IgD-negative memory B cell (primary cell): ENCODE results near the gene NEURL2. TPM values are rescaled to one million over a fixed set of nuclear protein-coding genes. Genes with fewer than 3 reads are reported as not detected.

Experiments
- H3K27ac Mint-ChIP-seq, 3 donors: one replicate each; pipeline ENCODE4 v1.8.0; 2020 to 2022; ENCODE audit warnings: mild to moderate bottlenecking in 3 of 3, mixed read lengths in 3 of 3, moderate library complexity in 1 of 3
- H3K27me3 Mint-ChIP-seq: one replicate; pipeline ENCODE4 v1.8.0; 2021; ENCODE audit warnings: mixed read lengths
- H3K36me3 Mint-ChIP-seq: one replicate; pipeline ENCODE4 v1.8.0; 2020; ENCODE audit warnings: mild to moderate bottlenecking, mixed read lengths
- H3K4me1 Mint-ChIP-seq, 3 donors: one replicate each; pipeline ENCODE4 v1.8.0; 2020 to 2022; ENCODE audit warnings: mixed read lengths in 3 of 3, mild to moderate bottlenecking in 1 of 3
- H3K4me3 Mint-ChIP-seq, 4 donors: one replicate each; pipeline ENCODE4 v1.8.0; 2020 to 2022; ENCODE audit warnings: mild to moderate bottlenecking in 4 of 4, mixed read lengths in 4 of 4, moderate library complexity in 3 of 4
- H3K9me3 Mint-ChIP-seq, 3 donors: one replicate each; pipeline ENCODE4 v1.8.0; 2020 to 2021; ENCODE audit warnings: mixed read lengths in 3 of 3, mild to moderate bottlenecking in 1 of 3
- polyA plus RNA-seq: library from polyadenylated mRNA; unstranded; fragments of 300-500 nt; fragmentation: Illumina TruSeq; gene quantifications from one replicate; pipeline ENCODE4 v1.2.3, GENCODE V29; 2021

Gene NEURL2
- polyA plus RNA-seq, 1 donor from 2014 or later: 1.6 TPM

DNA sequence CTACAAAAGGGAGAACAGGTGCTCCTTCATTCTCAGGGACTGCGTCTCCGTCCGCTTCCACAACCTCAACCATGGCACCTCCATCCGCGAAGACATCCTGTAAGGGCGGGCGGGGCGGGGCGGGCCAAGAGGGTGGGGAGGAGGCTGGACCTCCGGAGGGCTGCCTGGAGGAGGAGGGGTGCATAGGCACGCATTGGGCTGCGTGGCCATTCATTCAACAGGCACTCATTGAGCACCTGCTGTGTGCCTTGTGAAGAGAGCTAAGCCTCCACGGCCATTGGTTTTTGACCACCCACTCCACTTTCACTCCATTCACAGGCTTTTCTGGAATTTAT lies 33.2 kb downstream of the NEURL2 start:
- peaks cover 17 to 31% (median 29%) of the 10 kb centered on the region in 3 donors for H3K4me1 Mint-ChIP-seq
- peaks cover 6% of the 10 kb centered on the region for H3K36me3 Mint-ChIP-seq
- peak overlapping the region; percentile 92 to 98 (median 94) for H3K4me3 Mint-ChIP-seq
- H3K9me3 Mint-ChIP-seq: no peaks in the 10 kb centered on the region
- peak overlapping the region; percentile 79 to 94 (median 93) for H3K27ac Mint-ChIP-seq
- H3K27me3 Mint-ChIP-seq: no peaks in the 10 kb centered on the region

DNA sequence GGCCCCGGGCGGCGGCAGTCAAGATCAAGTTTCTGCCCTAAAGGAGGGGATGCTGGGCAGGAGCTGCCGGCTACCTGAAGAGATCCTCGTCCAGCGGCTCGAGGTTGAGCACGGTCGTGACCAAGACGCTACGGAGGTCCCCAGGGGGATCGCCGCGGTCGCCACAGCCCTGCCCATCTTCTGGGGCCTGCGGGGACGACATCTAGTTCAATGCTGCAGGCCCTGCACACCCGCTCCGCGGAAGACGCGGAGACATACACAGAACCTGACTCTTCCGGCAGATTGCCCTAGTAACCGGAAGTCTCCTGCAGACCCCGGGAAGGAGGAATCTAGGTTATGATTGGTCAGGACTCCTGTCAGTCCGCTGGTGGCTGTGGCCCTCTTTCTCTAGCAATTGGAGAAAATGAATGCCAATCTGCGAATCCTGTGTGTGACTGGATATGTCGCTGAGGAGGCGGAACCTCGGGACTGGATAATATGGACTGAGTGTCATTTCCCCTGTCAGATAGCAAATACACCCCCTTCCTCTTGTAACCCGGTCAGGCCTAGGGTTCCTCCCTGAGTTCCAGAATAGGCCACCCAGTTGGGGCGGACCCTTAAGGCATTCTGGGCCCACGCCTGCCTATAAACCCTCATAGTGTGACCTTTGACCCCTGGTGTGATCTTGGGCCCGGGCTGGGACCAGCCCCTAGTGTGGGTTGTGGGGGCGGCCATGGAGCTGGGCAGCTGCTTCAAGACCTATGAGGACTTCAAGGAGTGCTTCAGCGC lies 33.7 kb downstream of the NEURL2 start, which contains the start of the genes ACOT8 and ZSWIM3:
Gene ACOT8, minus strand, starts transcription at position 279 of the 768 bp plus-strand sequence. Its CDS starts 77 bp downstream, at position 202.
Gene ZSWIM3, plus strand, starts transcription at position 501 of the 768 bp plus-strand sequence. Its CDS starts 212 bp downstream, at position 713.
- peaks cover 17 to 31% (median 29%) of the 10 kb centered on the region in 3 donors for H3K4me1 Mint-ChIP-seq
- peak within 1 kb of the TSS; percentile 79 to 94 (median 93) for H3K27ac Mint-ChIP-seq
- H3K9me3 Mint-ChIP-seq: no peaks in the 10 kb centered on the region
- H3K4me3 Mint-ChIP-seq: peak within 1 kb of the TSS; percentile 92 to 98 (median 94)
- H3K36me3 Mint-ChIP-seq: peaks cover 6% of the 10 kb centered on the region
- H3K27me3 Mint-ChIP-seq: no peaks in the 10 kb centered on the region

DNA sequence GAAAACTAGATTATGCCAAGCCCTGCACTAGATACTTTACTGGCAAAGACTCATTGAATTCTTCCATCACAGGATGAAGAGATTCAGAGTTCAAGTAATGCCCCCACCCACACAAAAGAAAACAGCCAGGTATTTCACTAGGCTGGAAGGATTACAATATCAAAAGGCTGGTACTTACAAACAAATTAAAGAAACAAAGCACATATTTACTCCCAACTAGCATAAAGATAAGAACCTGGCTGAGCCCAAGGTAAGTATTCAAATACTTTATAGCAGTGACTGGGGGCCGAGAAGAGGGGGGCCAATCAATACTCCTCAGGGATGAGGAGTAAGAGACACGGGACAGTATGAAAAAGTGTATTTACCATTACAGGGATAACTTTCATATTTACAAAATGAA lies 37.5 kb downstream of the NEURL2 start:
- H3K4me1 Mint-ChIP-seq: peaks cover 17 to 23% (median 20%) of the 10 kb centered on the region in 3 donors
- H3K27ac Mint-ChIP-seq: no peak overlapping the region
- H3K27me3 Mint-ChIP-seq: no peaks in the 10 kb centered on the region
- peaks cover 1% of the 10 kb centered on the region for H3K36me3 Mint-ChIP-seq
- peak overlapping the region in 1 of 4 donors; percentile 48 for H3K4me3 Mint-ChIP-seq
- H3K9me3 Mint-ChIP-seq: no peaks in the 10 kb centered on the region

DNA sequence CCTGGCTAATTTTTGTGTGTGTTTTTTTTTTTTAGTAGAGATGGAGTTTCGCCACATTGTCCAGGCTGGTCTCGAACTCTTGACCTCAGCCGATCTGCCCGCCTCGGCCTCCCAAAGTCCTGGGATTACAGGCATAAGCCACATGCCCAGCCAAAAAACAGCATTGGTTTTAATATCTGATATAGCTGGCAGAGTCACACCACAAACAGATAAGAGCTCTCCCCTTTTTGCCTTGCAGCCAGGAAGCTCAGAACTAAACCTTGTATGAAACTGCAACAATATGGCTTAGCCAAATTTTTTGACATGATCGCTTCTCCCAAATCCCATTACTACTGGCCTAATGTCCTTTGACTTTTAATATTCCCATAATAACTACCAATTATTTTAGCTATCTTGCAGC lies 38.7 kb downstream of the NEURL2 start:
- peaks cover 1% of the 10 kb centered on the region for H3K36me3 Mint-ChIP-seq
- H3K27ac Mint-ChIP-seq: no peak overlapping the region
- no peaks in the 10 kb centered on the region for H3K27me3 Mint-ChIP-seq
- no peak overlapping the region for H3K4me3 Mint-ChIP-seq
- H3K9me3 Mint-ChIP-seq: no peaks in the 10 kb centered on the region
- peaks cover 12 to 14% (median 13%) of the 10 kb centered on the region in 3 donors for H3K4me1 Mint-ChIP-seq

DNA sequence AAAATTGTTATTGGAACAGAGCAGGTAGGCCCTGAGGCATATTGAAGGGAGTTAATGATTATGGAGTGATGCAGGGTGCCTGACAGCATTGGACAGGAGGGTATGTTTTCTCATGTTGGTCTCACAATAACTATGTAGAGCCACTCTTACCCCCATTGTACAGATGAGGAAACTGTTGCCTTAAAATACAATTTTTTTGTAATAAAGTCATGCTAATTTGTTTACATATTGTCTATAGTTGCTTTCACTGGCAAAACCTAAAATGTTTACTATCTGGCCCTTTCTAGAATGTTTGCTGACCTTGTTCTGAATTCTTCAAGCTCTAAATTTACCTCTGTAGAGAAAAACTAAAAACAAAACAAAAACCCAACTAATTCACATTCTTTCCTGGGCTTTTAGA lies 39.5 kb downstream of the NEURL2 start:
- Mint-ChIP-seq H3K36me3 (peaks cover 1% of the 10 kb centered on the region), H3K27ac (no peak overlapping the region), H3K9me3 (no peaks in the 10 kb centered on the region), H3K4me1 (peaks cover 5 to 10% (median 9%) of the 10 kb centered on the region in 3 donors), H3K27me3 (no peaks in the 10 kb centered on the region), H3K4me3 (no peak overlapping the region)

DNA sequence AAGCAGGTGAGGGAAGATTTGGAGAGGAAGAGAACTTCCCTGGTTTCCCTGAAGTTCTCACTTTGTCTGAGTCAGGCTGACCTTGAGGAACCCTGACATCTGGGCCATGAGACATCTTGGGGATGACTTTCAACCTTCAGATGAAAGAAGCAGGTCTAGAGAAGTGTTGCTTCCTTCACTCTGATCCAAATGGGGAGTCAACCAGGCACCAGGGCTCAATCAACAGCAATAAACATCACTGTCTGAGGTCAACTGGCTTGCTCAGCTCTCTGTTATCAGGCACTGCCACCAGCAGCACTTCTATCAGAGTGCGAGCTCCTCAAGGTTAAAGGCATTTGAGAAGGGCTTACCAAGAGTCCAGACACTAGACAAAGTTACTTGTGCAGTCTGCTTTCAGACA lies 40.1 kb downstream of the NEURL2 start:
- H3K36me3 Mint-ChIP-seq: peaks cover 1% of the 10 kb centered on the region
- no peaks in the 10 kb centered on the region for H3K27me3 Mint-ChIP-seq

DNA sequence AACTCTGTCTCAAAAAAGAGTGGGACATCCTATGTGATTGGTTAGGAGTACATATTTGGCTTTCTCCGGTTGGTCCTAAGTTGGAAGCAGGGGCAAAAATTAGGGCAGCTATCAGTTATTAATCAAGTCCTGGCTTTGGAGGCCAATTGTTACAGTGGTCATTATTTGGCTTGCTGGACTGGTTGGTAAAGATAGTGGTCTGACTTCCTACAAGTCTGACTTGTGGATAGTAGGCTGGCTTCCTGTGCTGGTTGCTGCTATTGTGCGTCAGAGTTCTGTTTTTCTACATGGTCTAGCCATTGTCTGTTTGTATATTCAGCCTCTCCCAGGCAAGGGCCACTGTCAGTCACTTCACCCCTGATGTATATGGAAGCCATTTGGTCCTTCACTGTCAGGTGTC lies 40.8 kb downstream of the NEURL2 start:
- peaks cover 1% of the 10 kb centered on the region for H3K36me3 Mint-ChIP-seq
- H3K4me3 Mint-ChIP-seq: no peak overlapping the region
- H3K27ac Mint-ChIP-seq: no peak overlapping the region

More for the DNA sequence above, 40.1 kb downstream of the NEURL2 start:
- peaks cover 5 to 7% (median 5%) of the 10 kb centered on the region in 3 donors for H3K4me1 Mint-ChIP-seq
- no peak overlapping the region for H3K27ac Mint-ChIP-seq
- H3K9me3 Mint-ChIP-seq: no peaks in the 10 kb centered on the region
- H3K4me3 Mint-ChIP-seq: no peak overlapping the region

DNA sequence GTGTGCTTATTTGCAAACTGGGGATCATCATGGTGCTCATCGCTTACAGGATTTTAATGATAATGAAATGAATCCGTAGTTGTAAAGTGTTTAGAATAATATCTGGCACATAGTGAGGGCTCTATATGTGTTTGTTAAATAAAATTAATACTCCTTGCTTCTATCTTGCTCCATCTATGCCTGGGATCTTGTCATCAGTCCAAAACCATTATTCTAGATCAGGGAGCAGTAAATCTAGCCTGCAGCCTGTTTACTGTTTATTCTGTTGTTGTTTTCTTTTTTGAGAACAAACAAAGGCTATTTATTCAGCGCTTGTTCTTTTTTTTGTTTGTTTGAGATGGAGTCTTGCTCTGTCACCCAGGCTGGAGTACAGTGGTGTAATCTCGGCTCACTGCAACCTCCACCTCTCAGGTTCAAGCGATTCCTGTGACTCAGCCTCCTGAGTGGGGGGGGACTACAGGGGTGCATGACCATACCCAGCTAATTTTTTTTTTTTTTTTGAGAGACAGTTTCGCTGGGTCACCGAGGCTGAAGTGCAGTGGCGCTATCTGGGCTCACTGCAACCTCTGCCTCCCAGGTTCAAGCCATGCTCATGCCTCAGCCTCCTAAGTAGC lies 41.9 kb downstream of the NEURL2 start:
- Mint-ChIP-seq H3K9me3 (no peaks in the 10 kb centered on the region), H3K4me1 (peaks cover 0 to 5% (median 0%) of the 10 kb centered on the region in 3 donors), H3K27me3 (no peaks in the 10 kb centered on the region), H3K4me3 (no peak overlapping the region), H3K27ac (no peak overlapping the region), H3K36me3 (peaks cover 1% of the 10 kb centered on the region)

More for the DNA sequence above, 40.8 kb downstream of the NEURL2 start:
- Mint-ChIP-seq H3K27me3 (no peaks in the 10 kb centered on the region), H3K4me1 (peaks cover 3 to 5% (median 3%) of the 10 kb centered on the region in 3 donors), H3K9me3 (no peaks in the 10 kb centered on the region)

DNA sequence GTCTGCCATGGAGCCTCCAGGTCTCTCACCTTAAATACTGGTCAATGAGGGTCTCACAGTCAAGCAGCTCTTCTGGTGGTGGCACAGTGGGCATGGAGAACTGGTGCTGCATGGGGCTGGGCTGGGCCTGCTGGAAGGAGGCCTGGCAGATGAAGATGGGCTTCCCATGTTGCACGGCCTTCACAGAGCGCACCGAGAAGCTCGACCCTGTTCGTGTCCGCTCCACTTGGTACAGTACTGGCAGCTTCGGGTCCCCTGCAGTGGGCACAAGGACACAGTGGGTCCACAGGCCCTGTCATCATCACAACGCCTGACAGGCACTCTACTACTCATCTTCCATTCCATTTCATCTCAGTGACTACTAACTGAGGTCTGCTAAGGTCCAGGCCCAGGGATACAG lies 42.6 kb downstream of the NEURL2 start:
- Mint-ChIP-seq H3K27ac (no peak overlapping the region), H3K9me3 (no peaks in the 10 kb centered on the region), H3K36me3 (peaks cover 1% of the 10 kb centered on the region), H3K4me1 (peaks cover 0 to 1% (median 0%) of the 10 kb centered on the region in 3 donors), H3K27me3 (no peaks in the 10 kb centered on the region), H3K4me3 (no peak overlapping the region)

DNA sequence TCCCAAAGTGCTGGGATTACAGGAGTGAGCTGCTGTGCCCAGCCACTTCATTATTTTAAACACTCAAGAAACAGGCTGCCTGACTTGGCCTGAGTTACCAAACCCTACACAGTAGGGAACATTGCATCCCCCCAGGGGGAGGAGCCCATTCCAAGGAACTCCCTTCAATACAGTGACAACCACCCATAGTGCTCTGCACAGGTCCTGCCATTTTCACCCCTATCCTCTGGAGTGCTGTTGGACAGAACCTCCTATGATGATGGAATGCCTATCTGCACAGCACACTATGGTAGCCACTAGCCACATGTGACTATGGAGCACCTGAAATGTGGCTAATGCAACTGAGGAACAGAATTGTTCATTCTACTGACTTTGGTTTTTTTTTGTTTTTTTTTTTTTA lies 45.6 kb downstream of the NEURL2 start:
- no peaks in the 10 kb centered on the region for H3K9me3 Mint-ChIP-seq
- no peak overlapping the region for H3K27ac Mint-ChIP-seq
- H3K4me1 Mint-ChIP-seq: peaks cover 6 to 12% (median 10%) of the 10 kb centered on the region in 3 donors
- peaks cover 1% of the 10 kb centered on the region for H3K36me3 Mint-ChIP-seq
- H3K27me3 Mint-ChIP-seq: no peaks in the 10 kb centered on the region
- no peak overlapping the region for H3K4me3 Mint-ChIP-seq

DNA sequence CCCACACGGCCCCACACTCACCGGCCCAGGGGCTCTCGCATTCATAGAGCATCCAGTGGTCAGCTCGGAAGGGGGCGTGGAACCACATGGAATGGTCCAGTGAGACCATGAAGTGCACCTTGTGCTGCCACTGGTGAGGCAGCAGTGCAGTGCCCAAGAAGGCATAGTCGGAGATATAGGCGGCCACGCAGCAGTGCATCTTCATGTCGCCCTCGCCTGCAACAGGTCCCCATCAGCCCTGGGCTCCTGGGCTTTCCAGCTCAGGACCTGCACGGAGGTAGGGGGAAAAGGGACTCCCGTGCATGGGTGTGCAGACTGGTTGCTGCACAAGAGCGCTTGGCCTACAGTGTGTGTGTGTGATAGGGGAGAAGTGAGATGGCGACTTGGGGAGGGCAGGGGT lies 47.5 kb downstream of the NEURL2 start:
- Mint-ChIP-seq H3K36me3 (no peaks in the 10 kb centered on the region), H3K4me1 (peaks cover 6 to 12% (median 10%) of the 10 kb centered on the region in 3 donors), H3K9me3 (no peaks in the 10 kb centered on the region), H3K4me3 (peak overlapping the region in 1 of 4 donors; percentile 21), H3K27me3 (no peaks in the 10 kb centered on the region), H3K27ac (no peak overlapping the region)

DNA sequence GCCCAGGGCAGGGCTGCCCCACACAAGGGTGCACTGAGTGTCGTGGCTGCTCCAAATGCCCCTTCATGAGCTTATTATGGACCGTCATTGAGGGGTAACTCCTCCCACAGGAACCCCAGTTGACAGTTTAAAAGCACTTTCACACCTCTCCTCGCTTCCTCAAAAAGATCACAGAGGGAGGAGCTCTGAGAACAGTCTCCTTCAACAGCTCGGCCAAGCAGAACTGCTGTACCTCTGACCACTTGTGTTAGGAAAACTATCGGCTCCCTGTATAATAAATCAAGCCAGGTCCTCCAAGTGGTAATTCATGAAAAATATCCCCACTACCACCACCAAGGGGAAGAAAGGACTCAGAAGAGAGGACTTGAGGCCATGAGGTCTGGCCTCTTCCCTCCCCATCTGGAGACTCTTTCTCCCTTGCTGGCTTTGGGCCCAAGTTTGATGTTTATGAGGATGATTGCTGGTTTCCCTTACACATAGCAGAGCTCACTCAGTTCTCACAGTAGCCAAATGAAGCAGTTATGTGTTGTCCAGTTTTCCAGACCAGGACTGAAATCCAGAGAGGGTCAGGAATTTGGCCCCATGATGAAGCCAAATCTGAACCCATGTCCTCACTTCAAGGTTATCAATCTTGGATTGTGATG lies 48.7 kb downstream of the NEURL2 start:
- peak overlapping the region in 2 of 3 donors; percentile 1 to 78 for H3K27ac Mint-ChIP-seq

DNA sequence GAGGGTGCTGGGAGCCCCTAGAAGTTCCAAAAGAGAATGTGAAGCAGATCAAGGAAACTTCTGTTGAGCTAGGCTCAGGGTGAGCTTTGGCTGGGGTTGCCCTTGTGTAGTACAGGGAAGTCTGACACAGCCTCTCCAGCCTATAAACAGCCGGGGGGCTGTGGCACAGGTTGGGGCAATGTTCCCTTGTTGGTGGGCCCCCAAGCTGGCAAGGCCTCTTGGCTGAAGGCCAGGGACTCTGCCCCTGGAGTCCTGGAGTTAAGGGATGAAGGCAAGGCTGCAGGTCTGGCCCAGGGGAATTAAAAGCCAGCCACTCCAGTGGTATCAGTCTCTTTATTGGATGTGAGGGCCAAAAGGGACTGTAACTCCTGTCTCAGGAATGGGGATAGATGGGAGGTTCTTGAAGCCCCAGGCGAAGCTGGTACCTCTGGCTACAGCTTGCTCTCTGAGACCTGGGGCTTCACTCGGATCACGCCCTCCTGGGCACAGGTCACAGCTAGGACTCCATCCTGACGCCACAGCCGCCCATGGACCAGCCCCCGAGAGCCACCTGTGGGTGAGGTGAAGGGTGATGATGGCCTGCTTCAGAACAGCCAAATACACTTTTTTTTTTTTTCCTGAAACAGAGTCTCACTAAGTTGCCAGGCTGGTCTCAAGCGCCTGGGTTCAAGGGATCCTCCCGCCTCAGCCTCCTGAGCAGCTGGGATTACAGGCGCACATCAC lies 49.4 kb downstream of the NEURL2 start:
- H3K27me3 Mint-ChIP-seq: no peaks in the 10 kb centered on the region
- peak overlapping the region in 1 of 4 donors; percentile 42 for H3K4me3 Mint-ChIP-seq
- H3K4me1 Mint-ChIP-seq: peaks cover 6 to 12% (median 10%) of the 10 kb centered on the region in 3 donors
- no peaks in the 10 kb centered on the region for H3K9me3 Mint-ChIP-seq
- peak overlapping the region in 1 of 3 donors; percentile 78 for H3K27ac Mint-ChIP-seq
- no peaks in the 10 kb centered on the region for H3K36me3 Mint-ChIP-seq

More for the DNA sequence above, 48.7 kb downstream of the NEURL2 start:
- Mint-ChIP-seq H3K4me3 (peak overlapping the region in 2 of 4 donors; percentile 18 to 42), H3K27me3 (no peaks in the 10 kb centered on the region), H3K4me1 (peaks cover 6 to 12% (median 10%) of the 10 kb centered on the region in 3 donors), H3K9me3 (no peaks in the 10 kb centered on the region), H3K36me3 (no peaks in the 10 kb centered on the region)

DNA sequence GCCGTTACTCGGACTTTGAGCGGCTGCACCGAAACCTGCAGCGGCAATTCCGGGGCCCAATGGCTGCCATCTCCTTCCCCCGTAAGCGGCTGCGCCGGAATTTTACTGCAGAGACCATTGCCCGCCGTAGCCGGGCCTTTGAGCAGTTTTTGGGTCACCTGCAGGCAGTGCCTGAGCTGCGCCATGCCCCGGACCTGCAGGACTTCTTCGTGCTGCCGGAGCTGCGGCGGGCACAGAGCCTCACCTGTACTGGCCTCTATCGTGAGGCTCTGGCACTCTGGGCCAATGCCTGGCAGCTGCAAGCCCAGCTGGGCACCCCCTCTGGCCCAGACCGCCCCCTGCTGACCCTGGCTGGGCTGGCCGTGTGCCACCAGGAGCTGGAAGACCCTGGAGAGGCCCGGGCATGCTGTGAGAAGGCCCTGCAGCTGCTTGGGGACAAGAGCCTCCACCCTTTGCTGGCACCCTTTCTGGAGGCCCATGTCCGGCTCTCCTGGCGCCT lies 50.3 kb downstream of the NEURL2 start:
- Mint-ChIP-seq H3K27me3 (no peaks in the 10 kb centered on the region), H3K27ac (no peak overlapping the region), H3K4me3 (no peak overlapping the region), H3K9me3 (no peaks in the 10 kb centered on the region), H3K36me3 (no peaks in the 10 kb centered on the region), H3K4me1 (peaks cover 6 to 12% (median 10%) of the 10 kb centered on the region in 3 donors)
